D721Med (cell line): ENCODE measurements around the gene DYSF.

Experiments used
- DNase-seq: peaks from one replicate; pipeline ENCODE4 v3.0.0; 2011; ENCODE audit warnings: low spot score; ENCODE audit not compliant: insufficient read length
- FAIRE-seq: peaks from 2 replicates; lab custom pipeline; 2011; peaks lifted over from hg19 to GRCh38; lab: Jason Lieb, UNC
- CTCF ChIP-seq: IDR thresholded peaks from 2 replicates; pipeline ENCODE4 v1.5.1; 2012; ENCODE audit warnings: mild to moderate bottlenecking, control low read depth; ENCODE audit not compliant: insufficient read depth; ENCODE audit errors: missing control alignments

The DYSF gene

GRCh38 chr2:71451705-71452104 is 1.7 kb upstream of the DYSF start:
- FAIRE-seq (no peak), DNase-seq (no peak)
- no peak for TF ChIP-seq CTCF

DNA sequence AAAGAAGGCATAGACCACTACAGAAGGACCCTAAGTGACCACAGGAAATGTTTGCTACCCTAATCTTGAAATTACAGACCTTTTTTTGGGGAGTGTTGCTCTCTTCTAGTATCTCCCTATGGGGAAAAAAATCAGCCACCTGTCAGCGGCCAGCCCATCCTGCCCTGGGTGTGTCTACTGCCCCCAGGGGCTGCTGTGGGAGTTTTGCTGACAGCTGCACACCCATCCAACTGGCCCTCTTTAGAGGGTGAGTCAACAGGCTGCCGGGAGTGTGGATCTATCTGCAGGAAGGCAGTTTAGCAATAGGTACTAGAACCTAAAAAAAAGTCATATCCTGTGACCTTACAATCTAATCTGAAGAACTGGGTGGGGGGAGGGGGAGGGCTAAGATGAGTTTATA is 796 bp upstream of the DYSF start:
- FAIRE-seq: no peak
- no peak for DNase-seq
- no peak for TF ChIP-seq CTCF

DNA sequence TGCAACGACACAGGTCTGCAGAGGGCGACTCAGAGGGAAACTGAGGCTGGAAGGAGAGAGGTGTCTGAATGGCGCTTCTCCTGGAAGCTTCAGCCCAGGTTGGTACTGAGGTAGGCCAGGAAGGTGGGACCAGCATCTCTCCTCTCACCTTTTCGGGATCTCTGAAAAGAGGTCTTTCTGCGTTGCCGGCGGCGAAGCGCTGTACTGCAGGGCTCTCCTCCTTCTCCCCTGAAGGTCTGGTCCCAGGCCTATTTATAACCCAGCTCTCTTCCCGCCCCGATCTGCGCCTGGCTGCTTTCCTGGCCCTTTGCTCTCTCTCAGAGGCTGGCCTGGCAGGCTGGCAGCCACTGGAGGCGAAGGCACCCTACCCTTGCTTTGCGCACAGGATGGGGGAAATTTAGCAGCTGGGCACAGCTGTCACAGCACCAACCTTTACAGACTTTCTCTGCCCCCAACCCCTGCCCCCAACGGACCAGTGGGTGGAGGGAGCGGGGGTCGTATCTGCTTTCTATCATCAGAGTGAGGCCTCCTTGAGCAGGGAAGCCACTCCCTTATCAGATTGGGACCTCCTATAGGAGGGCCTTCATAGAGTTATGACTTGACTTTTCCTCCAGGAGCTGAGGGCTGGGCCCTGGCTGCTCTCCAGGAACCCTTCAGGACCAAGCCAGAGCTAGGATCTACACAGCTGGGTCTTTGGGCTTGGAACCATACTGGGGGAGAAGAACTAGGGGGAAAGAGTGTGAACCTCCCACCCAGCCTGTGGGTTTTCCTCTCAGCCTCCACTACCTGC is 1.1 kb downstream of the DYSF start:
- DNase-seq (no peak), FAIRE-seq (no peak)
- TF ChIP-seq CTCF: no peak

GRCh38 chr2:71455011-71455740 is 1.8 kb downstream of the DYSF start:
- TF ChIP-seq CTCF: no peak
- no peak for FAIRE-seq
- DNase-seq: no peak

GRCh38 chr2:71455741-71456569 is 2.6 kb downstream of the DYSF start:
- TF ChIP-seq CTCF: no peak
- no peak for DNase-seq
- FAIRE-seq: no peak

DNA sequence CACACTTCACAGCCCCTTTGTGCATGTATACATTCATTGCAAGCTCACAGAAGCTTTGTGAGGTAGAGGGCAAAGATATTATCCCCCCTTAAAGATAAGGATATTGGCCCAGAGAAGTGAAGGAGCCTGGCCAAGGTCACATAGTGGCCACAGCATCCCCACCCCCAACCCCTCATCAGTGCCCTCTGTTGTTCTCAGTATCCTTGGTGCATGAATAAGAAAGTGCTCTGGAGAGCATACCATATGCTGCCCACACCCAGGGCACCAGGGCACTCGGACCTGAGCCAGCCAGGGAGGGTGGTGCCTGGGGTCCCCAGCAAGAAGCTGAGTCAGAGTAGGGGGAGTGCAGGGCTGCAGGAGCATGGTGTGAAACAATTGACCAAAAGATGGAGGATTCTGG is 3.3 kb downstream of the DYSF start:
- no peak for FAIRE-seq
- TF ChIP-seq CTCF: no peak
- no peak for DNase-seq
